GM12872 (cell line): Measurements from ENCODE around the gene RC3H2.

ENCODE experiments used
- CTCF ChIP-seq: IDR thresholded peaks from 3 replicates; pipeline ENCODE4 v1.5.1; 2011; ENCODE audit warnings: low read depth, mild to moderate bottlenecking, low read length, moderate library complexity; ENCODE audit not compliant: insufficient read depth

RC3H2 gene

GRCh38 chr9:122944960-122945888 is 40.1 kb upstream of the RC3H2 start:
- TF ChIP-seq CTCF, result no peak

GRCh38 chr9:122941582-122942234 is 36.5 kb upstream of the RC3H2 start:
- no peak for TF ChIP-seq CTCF

GRCh38 chr9:122940749-122941581 is 35.8 kb upstream of the RC3H2 start, which contains the start of gene RABGAP1:
TSS of gene RABGAP1 (plus strand) at chr9:122941020. CDS start at chr9:122957060, 16,040 bp downstream.
- TF ChIP-seq CTCF, result no peak

- no peak for TF ChIP-seq CTCF
Observed at GRCh38 chr9:122940454-122940748, 35.2 kb upstream of the RC3H2 start.

- TF ChIP-seq CTCF, result no peak
Observed at GRCh38 chr9:122939601-122940000, 34.4 kb upstream of the RC3H2 start.

GRCh38 chr9:122936883-122937282 is 31.7 kb upstream of the RC3H2 start:
- no peak for TF ChIP-seq CTCF

GRCh38 chr9:122936464-122936863 is 31.3 kb upstream of the RC3H2 start:
- no peak for TF ChIP-seq CTCF
